Endodermal cell (in vitro differentiated cells): ENCODE data around the gene SYPL1. TPM values are rescaled to one million over a fixed set of nuclear protein-coding genes. Genes with fewer than 3 reads are reported as not detected.
A peak's percentile ranks its signal among the peaks of the same experiment; 100 is the strongest.

Source experiments
- DNase-seq: peaks from one replicate; pipeline ENCODE4 v3.0.0-alpha.2; 2017
- H3K27ac ChIP-seq: 2 replicates; pipeline ENCODE4 v1.5.1; 2013; ENCODE audit warnings: mild to moderate bottlenecking, low read depth, low read length, moderate library complexity
- H3K27me3 ChIP-seq: 2 replicates; pipeline ENCODE4 v1.6.1; 2013; ENCODE audit warnings: mild to moderate bottlenecking, low read length, moderate library complexity; ENCODE audit not compliant: insufficient read depth, control insufficient read depth, poor library complexity, severe bottlenecking
- H3K36me3 ChIP-seq: 2 replicates; pipeline ENCODE4 v1.7.0; 2013; ENCODE audit warnings: mild to moderate bottlenecking, low read length, moderate library complexity; ENCODE audit not compliant: control insufficient read depth, insufficient read depth
- H3K4me1 ChIP-seq: one replicate; pipeline ENCODE4 v1.7.0; 2013; ENCODE audit warnings: low read length; ENCODE audit not compliant: control insufficient read depth, insufficient read depth
- H3K4me3 ChIP-seq: 2 replicates; pipeline ENCODE4 v1.5.1; 2013; ENCODE audit warnings: mild to moderate bottlenecking, low read length, moderate library complexity
- H3K9ac ChIP-seq: 2 replicates; pipeline ENCODE4 v1.6.1; 2013; ENCODE audit warnings: mild to moderate bottlenecking, low read length, moderate library complexity; ENCODE audit not compliant: poor library complexity, severe bottlenecking; ENCODE audit errors: extremely low read depth
- H3K9me3 ChIP-seq: 2 replicates; pipeline ENCODE4 v1.6.1; 2013; ENCODE audit warnings: mild to moderate bottlenecking, low read length, moderate library complexity; ENCODE audit not compliant: control insufficient read depth
- H3K27ac Mint-ChIP-seq: 2 replicates; pipeline ENCODE4 v1.8.0; 2020; ENCODE audit warnings: mixed read lengths
- H3K27me3 Mint-ChIP-seq: 2 replicates; pipeline ENCODE4 v1.8.0; 2021; ENCODE audit warnings: mild to moderate bottlenecking, mixed read lengths; ENCODE audit not compliant: insufficient read depth
- H3K36me3 Mint-ChIP-seq: 2 replicates; pipeline ENCODE4 v1.8.0; 2020; ENCODE audit warnings: low read depth, mixed read lengths
- H3K4me1 Mint-ChIP-seq: 2 replicates; pipeline ENCODE4 v1.8.0; 2020; ENCODE audit warnings: mixed read lengths
- H3K4me3 Mint-ChIP-seq: 2 replicates; pipeline ENCODE4 v1.8.0; 2020; ENCODE audit warnings: mild to moderate bottlenecking, moderate library complexity, mixed read lengths
- H3K9me3 Mint-ChIP-seq: 2 replicates; pipeline ENCODE4 v1.8.0; 2020; ENCODE audit warnings: mild to moderate bottlenecking, mixed read lengths
- CTCF ChIP-seq: fragments of 200-600 bp; sonication (generic); conservative IDR thresholded peaks from 2 replicates; pipeline ENCODE4 v1.5.0; 2021; ENCODE audit warnings: antibody characterized with exemption, mild to moderate bottlenecking
- WGBS, 2 experiments: methylation state at CpG; one replicate each; pipeline versions ENCODE4 v1.1.5 to v1.1.7; 2013; ENCODE audit warnings: missing lambda C conversion rate in 2 of 2, mixed read lengths in 1 of 2; ENCODE audit not compliant: insufficient coverage in 1 of 2, insufficient read length in 1 of 2; 5-methylcytosine and 5-hydroxymethylcytosine counted together
- total RNA-seq, 2 donors: library from RNA; stranded (reverse); fragmentation: NEBNext Ultra II Directional in 1 of 2; extraction: Animal tissue kit (Norgen Biotek cat#: 25700) in 1 of 2; gene quantifications; 2 replicates in 1 of 2; 3 replicates in 1 of 2; pipeline ENCODE4 v1.2.1, GENCODE V29; 2021

SYPL1 gene
- total RNA-seq, 2 donors from 2014 or later: 74.8 to 76.7 TPM

GRCh38 chr7:106058928-106059324 is 53.2 kb downstream of the SYPL1 start:
- peaks cover 13% of the 10 kb centered on the region for H3K9me3 Mint-ChIP-seq
- H3K36me3 ChIP-seq: no peaks in the 10 kb centered on the region
- peaks cover 3% of the 10 kb centered on the region for H3K4me1 Mint-ChIP-seq
- no peak for DNase-seq
- H3K27ac Mint-ChIP-seq: no peak overlapping the region
- H3K4me1 ChIP-seq: no peaks in the 10 kb centered on the region
- H3K4me3 ChIP-seq: no peak overlapping the region
- WGBS, 2 experiments: 91% methylated on average over 3 of the region's 3 CpGs; no CpG with 5 or more reads in 1 of the 2 experiments
- H3K27me3 Mint-ChIP-seq: peaks cover under 1% of the 10 kb centered on the region
- peaks cover 5% of the 10 kb centered on the region for H3K9me3 ChIP-seq
- H3K4me3 Mint-ChIP-seq: no peak overlapping the region
- no peaks in the 10 kb centered on the region for H3K27me3 ChIP-seq
- H3K36me3 Mint-ChIP-seq: no peaks in the 10 kb centered on the region
- no peak for TF ChIP-seq CTCF
- peak overlapping the region; percentile 90 for H3K27ac ChIP-seq
- no peak overlapping the region for H3K9ac ChIP-seq

- H3K4me3 Mint-ChIP-seq: no peak overlapping the region
- no peak for TF ChIP-seq CTCF
- no peak overlapping the region for H3K27ac Mint-ChIP-seq
- peaks cover 13% of the 10 kb centered on the region for H3K9me3 Mint-ChIP-seq
- no peaks in the 10 kb centered on the region for H3K4me1 ChIP-seq
- peaks cover 5% of the 10 kb centered on the region for H3K9me3 ChIP-seq
- no peaks in the 10 kb centered on the region for H3K36me3 ChIP-seq
- H3K9ac ChIP-seq: no peak overlapping the region
- H3K4me3 ChIP-seq: no peak overlapping the region
- peaks cover 4% of the 10 kb centered on the region for H3K27me3 Mint-ChIP-seq
- H3K27ac ChIP-seq: peak overlapping the region; percentile 90
- peak; percentile 62 for DNase-seq
- peaks cover 3% of the 10 kb centered on the region for H3K4me1 Mint-ChIP-seq
- H3K27me3 ChIP-seq: no peaks in the 10 kb centered on the region
- 78 to 87% methylated on average over 13 to 19 of the region's 19 CpGs for WGBS, 2 experiments
- no peaks in the 10 kb centered on the region for H3K36me3 Mint-ChIP-seq
These were observed 53.9 kb downstream of the SYPL1 start for GRCh38 chr7:106057962-106058927.

DNA sequence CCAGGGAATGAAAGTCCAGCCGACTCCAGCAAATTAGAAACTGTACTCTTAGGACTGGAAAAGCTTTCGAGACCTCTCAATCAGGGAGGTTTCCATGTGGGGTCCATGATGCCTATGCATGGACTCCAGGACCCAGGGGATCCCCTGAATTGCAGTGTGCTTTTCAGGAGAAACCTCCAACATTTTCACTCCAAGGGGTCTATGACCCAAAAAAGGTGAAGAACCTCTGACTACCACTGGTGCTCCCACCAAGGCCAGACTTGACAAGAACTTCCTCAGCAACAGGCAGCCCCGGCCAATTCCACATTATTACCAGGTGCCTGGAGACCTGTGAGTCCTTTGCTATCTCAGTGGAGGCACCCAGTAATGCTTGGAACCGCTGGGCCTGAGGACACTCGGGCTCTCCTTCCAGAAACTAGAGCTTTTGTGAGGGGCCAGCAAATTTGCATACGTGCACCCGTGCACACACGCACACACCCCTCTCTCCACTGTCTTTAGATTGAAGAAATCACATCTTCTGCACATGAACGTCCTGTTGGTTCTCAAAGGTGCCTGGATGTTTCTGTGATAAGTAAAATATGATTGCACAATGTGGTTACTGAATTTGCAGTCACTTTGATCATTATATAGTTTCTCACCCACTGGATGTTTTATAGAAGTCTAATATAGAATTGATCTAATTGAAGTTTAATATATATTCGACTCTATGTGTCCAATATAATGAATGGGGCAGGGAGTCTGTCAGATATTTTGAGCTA is 54.7 kb downstream of the SYPL1 start:
- H3K27ac ChIP-seq: no peak overlapping the region
- DNase-seq: no peak
- peaks cover 4% of the 10 kb centered on the region for H3K27me3 Mint-ChIP-seq
- H3K27ac Mint-ChIP-seq: no peak overlapping the region
- TF ChIP-seq CTCF: no peak
- WGBS, 2 experiments: 80 to 85% methylated on average over 9 to 10 of the region's 10 CpGs
- no peak overlapping the region for H3K4me3 ChIP-seq
- H3K36me3 ChIP-seq: no peaks in the 10 kb centered on the region
- peaks cover 5% of the 10 kb centered on the region for H3K9me3 ChIP-seq
- no peaks in the 10 kb centered on the region for H3K27me3 ChIP-seq
- peaks cover 13% of the 10 kb centered on the region for H3K9me3 Mint-ChIP-seq
- H3K9ac ChIP-seq: no peak overlapping the region
- H3K4me3 Mint-ChIP-seq: no peak overlapping the region
- H3K36me3 Mint-ChIP-seq: no peaks in the 10 kb centered on the region
- H3K4me1 ChIP-seq: no peaks in the 10 kb centered on the region
- no peaks in the 10 kb centered on the region for H3K4me1 Mint-ChIP-seq
